Spleen (tissue), 11 donors: ENCODE results near the gene TXNDC11. TPM values are rescaled to one million over a fixed set of nuclear protein-coding genes. Genes with fewer than 3 reads are reported as not detected.

Experiments
- DNase-seq: peaks from one replicate; pipeline ENCODE4 v3.0.0-alpha.2; 2020
- H3K27ac ChIP-seq, 8 donors: fragments of 200-600 bp; sonication (generic) in 7 of 8; 1 replicate in 4 of 8; 2 replicates in 4 of 8; pipeline versions ENCODE4 v1.5.0 to v1.8.0; 2016 to 2021; ENCODE audit warnings: inconsistent platforms in 4 of 8, mild to moderate bottlenecking in 4 of 8, moderate library complexity in 1 of 8
- H3K27me3 ChIP-seq, 7 donors: fragments of 200-600 bp; sonication (generic) in 6 of 7; replicated peaks in 1 of 7; 1 replicate in 4 of 7; 2 replicates in 3 of 7; pipeline versions ENCODE4 v1.5.0 to v1.8.0; 2016 to 2021; ENCODE audit warnings: inconsistent platforms in 3 of 7, mild to moderate bottlenecking in 1 of 7
- H3K36me3 ChIP-seq, 6 donors: fragments of 200-600 bp; sonication (generic) in 5 of 6; 1 replicate in 4 of 6; 2 replicates in 2 of 6; pipeline versions ENCODE4 v1.5.0 to v1.8.0; 2016 to 2021; ENCODE audit warnings: inconsistent platforms in 2 of 6
- H3K4me1 ChIP-seq, 6 donors: fragments of 200-600 bp; sonication (generic) in 5 of 6; 1 replicate in 3 of 6; 2 replicates in 3 of 6; pipeline versions ENCODE4 v1.5.0 to v1.8.0; 2016 to 2021; ENCODE audit warnings: inconsistent platforms in 3 of 6
- H3K4me3 ChIP-seq, 8 donors: fragments of 200-600 bp; sonication (generic) in 7 of 8; 1 replicate in 4 of 8; 2 replicates in 4 of 8; pipeline versions ENCODE4 v1.5.0 to v1.8.0; 2016 to 2021; ENCODE audit warnings: inconsistent platforms in 4 of 8, mild to moderate bottlenecking in 4 of 8, moderate library complexity in 2 of 8
- H3K9me3 ChIP-seq, 8 donors: fragments of 200-600 bp; sonication (generic) in 7 of 8; 1 replicate in 4 of 8; 2 replicates in 4 of 8; pipeline versions ENCODE4 v1.5.0 to v1.8.0; 2016 to 2021; ENCODE audit warnings: inconsistent platforms in 4 of 8
- POLR2A ChIP-seq, 3 donors: fragments of 450-650 bp; IDR thresholded peaks; one replicate each; pipeline ENCODE4 v1.5.1; 2017; ENCODE audit warnings: antibody characterized with exemption in 3 of 3, mild to moderate bottlenecking in 1 of 3
- POLR2AphosphoS5 ChIP-seq, 3 donors: sonication (generic); formaldehyde crosslinking; IDR thresholded peaks; one replicate each; pipeline ENCODE4 v1.5.1; 2017; ENCODE audit warnings: antibody characterized with exemption in 3 of 3
- WGBS, 5 donors: extraction: QIAGEN DNeasy Blood & Tissue Kit in 3 of 5; methylation state at CpG; one replicate each; pipeline versions ENCODE4 v1.1.5 to v1.1.7; 2013 to 2018; 5-methylcytosine and 5-hydroxymethylcytosine counted together
- intact Hi-C: fragments of 100-400 bp; cut with DNase I; formaldehyde crosslinking; loops from one replicate; pipeline ENCODE4 v1.15.0; 2023; ENCODE audit warnings: low total_unique reads
- polyA plus RNA-seq, 3 donors: library from polyadenylated mRNA; stranded (reverse); fragments of 200-250 nt; gene quantifications; one replicate each; pipeline ENCODE4 v1.2.1, GENCODE V29; 2013
- total RNA-seq, 7 donors: library from RNA; depleted of rRNA in 3 of 7; stranded (reverse); fragments of >200 nt in 3 of 7; fragmentation: NEBNext Ultra II Directional in 4 of 7; extraction: Animal tissue kit (Norgen Biotek cat#: 25700) in 4 of 7; gene quantifications; one replicate each; pipeline versions ENCODE4 v1.1.0 to v1.2.1, GENCODE V29; 2016 to 2021
- TF ChIP-seq, protein P1 (sequence below), 11 experiments: fragments of 200-600 bp in 7 of 11; fragments of 450-650 bp in 4 of 11; sonication (generic) in 4 of 11; IDR thresholded peaks in 8 of 11; conservative IDR thresholded peaks in 3 of 11; 1 replicate in 7 of 11; 2 replicates in 4 of 11; pipeline versions ENCODE4 v1.4.0 to v1.8.0; 2016 to 2021; ENCODE audit warnings: antibody characterized with exemption in 11 of 11, inconsistent platforms in 4 of 11, mild to moderate bottlenecking in 1 of 11
- donor health status: healthy with polysubstance abuse.
- donor health status: DM: no; HTN: no; CAD: no; lungs with moderate emphysema.
- donor health status: DM: no; HTN: no; CAD: no.
- donor health status: Bipolar disorder and iron deficiency.
- donor health status: healthy.
- donor health status: DM: no; HTN: no; CAD: no.
- donor health status: DM: yes; HTN: yes; CAD: no.

The TXNDC11 gene
- total and polyA plus RNA-seq, 10 donors = 28.3 to 104 (median 49.3) TPM

GRCh38 chr16:11673091-11674000 is 69.3 kb downstream of the TXNDC11 start:
- intact Hi-C loops = no loop called here
- peaks cover 75 to 97% (median 91%) of the 10 kb centered on the region in 6 donors for H3K4me1 ChIP-seq
- no peak for TF ChIP-seq POLR2A (IDR thresholded peaks at IDR 0.05)
- peak in 2 of 3 donors; percentile 3 to 40 for TF ChIP-seq POLR2AphosphoS5 (IDR thresholded peaks at IDR 0.05)
- no peaks in the 10 kb centered on the region for H3K27me3 ChIP-seq
- peaks cover 0 to 57% (median 26%) of the 10 kb centered on the region in 6 donors for H3K36me3 ChIP-seq
- peak overlapping the region in 4 of 8 donors; percentile 78 to 96 (median 88) for H3K4me3 ChIP-seq
- WGBS, 5 donors = 67 to 78% (median 74%) methylated on average over 20 to 25 of the region's 25 CpGs
- peak; percentile 84 for DNase-seq
- no peaks in the 10 kb centered on the region for H3K9me3 ChIP-seq
- H3K27ac ChIP-seq = peak overlapping the region; percentile 47 to 93 (median 90)

DNA sequence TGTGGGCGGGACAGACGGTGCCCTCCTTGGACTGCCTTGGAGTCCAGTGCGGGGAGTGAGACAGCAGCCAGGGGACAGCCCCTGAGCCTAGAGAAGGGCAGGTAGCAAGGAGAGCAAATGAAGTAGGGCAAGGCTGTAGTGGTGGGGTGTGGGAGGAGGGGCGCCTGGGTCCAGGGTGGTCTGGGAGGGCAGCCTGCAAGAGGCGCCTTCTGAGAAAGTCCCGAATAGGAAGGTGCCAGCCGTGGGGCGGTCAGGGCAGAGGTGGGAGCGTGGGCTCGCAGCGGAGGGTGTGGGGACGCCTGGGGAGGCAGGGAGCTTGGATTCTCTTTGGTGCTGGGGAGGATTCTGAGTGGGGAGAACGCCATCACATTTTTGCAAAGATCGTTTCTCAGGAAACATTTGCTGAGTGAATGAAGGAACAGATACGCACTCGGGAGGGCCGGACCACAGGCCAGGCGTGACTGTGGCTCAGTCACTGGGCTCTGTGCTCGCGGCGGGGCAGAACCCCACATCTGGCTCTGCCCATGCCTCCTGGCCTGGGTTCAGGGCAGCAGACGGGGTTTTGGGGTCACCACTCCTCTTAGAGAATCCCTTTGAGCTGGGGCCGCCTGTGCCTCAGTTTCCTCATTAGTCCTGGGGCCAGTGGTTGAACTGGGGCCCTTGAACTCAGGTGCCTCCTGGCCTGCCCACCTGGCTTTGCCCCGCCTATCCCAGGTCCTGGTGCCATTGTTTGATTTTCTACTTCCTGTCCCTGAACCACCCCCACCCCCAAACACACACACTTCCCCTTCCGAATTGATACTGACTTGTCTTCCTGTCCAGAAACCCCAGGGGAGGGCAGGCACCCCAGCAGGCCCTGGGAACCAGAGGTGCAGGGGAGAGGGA is 70.2 kb downstream of the TXNDC11 start:
- Histone ChIP-seq H3K27ac (peak overlapping the region; percentile 47 to 93 (median 90)), H3K36me3 (peaks cover 0 to 48% (median 20%) of the 10 kb centered on the region in 6 donors), H3K4me1 (peaks cover 72 to 94% (median 88%) of the 10 kb centered on the region in 6 donors), H3K9me3 (no peaks in the 10 kb centered on the region), H3K27me3 (no peaks in the 10 kb centered on the region), H3K4me3 (peak overlapping the region in 5 of 8 donors; percentile 16 to 96 (median 87))
- DNase-seq = peak; percentile 91
- WGBS, 5 donors = 61 to 75% (median 71%) methylated on average over 23 to 25 of the region's 25 CpGs
- intact Hi-C loops = no loop called here
- TF ChIP-seq POLR2A (IDR thresholded peaks at IDR 0.05) (no peak), POLR2AphosphoS5 (IDR thresholded peaks at IDR 0.05) (peak; percentile 35 to 73 (median 66))
- TF ChIP-seq, protein P1, sequence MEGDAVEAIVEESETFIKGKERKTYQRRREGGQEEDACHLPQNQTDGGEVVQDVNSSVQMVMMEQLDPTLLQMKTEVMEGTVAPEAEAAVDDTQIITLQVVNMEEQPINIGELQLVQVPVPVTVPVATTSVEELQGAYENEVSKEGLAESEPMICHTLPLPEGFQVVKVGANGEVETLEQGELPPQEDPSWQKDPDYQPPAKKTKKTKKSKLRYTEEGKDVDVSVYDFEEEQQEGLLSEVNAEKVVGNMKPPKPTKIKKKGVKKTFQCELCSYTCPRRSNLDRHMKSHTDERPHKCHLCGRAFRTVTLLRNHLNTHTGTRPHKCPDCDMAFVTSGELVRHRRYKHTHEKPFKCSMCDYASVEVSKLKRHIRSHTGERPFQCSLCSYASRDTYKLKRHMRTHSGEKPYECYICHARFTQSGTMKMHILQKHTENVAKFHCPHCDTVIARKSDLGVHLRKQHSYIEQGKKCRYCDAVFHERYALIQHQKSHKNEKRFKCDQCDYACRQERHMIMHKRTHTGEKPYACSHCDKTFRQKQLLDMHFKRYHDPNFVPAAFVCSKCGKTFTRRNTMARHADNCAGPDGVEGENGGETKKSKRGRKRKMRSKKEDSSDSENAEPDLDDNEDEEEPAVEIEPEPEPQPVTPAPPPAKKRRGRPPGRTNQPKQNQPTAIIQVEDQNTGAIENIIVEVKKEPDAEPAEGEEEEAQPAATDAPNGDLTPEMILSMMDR (IDR thresholded peaks at IDR 0.05 in 8 of 11, conservative IDR thresholded peaks at IDR 0.05 in 3 of 11) = no peak

GRCh38 chr16:11671676-11672075 is 71.0 kb downstream of the TXNDC11 start:
- peak; percentile 78 for DNase-seq
- no peaks in the 10 kb centered on the region for H3K9me3 ChIP-seq
- no peak for TF ChIP-seq POLR2A (IDR thresholded peaks at IDR 0.05)
- TF ChIP-seq, protein P1 (IDR thresholded peaks at IDR 0.05 in 8 of 11, conservative IDR thresholded peaks at IDR 0.05 in 3 of 11) = no peak
- no peak for TF ChIP-seq POLR2AphosphoS5 (IDR thresholded peaks at IDR 0.05)
- H3K4me1 ChIP-seq = peaks cover 64 to 94% (median 84%) of the 10 kb centered on the region in 6 donors
- peak overlapping the region in 7 of 8 donors; percentile 86 to 93 (median 90) for H3K27ac ChIP-seq
- intact Hi-C loops = no loop called here
- H3K27me3 ChIP-seq = no peaks in the 10 kb centered on the region
- peak overlapping the region in 5 of 8 donors; percentile 64 to 96 (median 87) for H3K4me3 ChIP-seq
- 89 to 93% (median 93%) methylated on average over 3 to 8 of the region's 8 CpGs for WGBS, 5 donors
- H3K36me3 ChIP-seq = peaks cover 0 to 40% (median 12%) of the 10 kb centered on the region in 6 donors

DNA sequence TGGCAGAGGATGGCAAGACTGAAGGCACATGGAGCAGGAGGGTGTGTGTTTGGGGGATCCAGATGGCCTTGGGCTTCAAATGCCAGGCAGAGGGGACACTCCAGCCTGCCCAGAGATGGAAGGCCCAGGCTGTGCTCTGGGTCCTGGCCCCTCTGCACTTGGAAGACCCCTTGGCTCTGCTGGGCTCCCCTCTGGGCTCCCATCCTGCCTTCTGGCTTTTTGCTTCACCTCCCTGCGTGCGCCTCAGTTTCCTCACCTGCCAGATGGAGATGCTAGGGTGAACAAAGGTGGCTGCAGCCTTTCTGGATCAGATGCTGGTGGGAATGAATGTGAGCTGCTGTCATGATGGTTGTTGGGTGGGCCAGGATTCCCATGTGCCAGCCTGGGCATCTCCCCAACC is 71.4 kb downstream of the TXNDC11 start:
- DNase-seq = peak; percentile 66

More for the DNA sequence above, 71.4 kb downstream of the TXNDC11 start:
- 93 to 100% (median 100%) methylated on average over 2 of the region's 2 CpGs for WGBS, 5 donors
- Histone ChIP-seq H3K36me3 (peaks cover 0 to 36% (median 8%) of the 10 kb centered on the region in 6 donors), H3K4me3 (peak overlapping the region in 6 of 8 donors; percentile 64 to 96 (median 84)), H3K4me1 (peaks cover 60 to 94% (median 80%) of the 10 kb centered on the region in 6 donors), H3K27me3 (no peaks in the 10 kb centered on the region), H3K27ac (peak overlapping the region; percentile 78 to 93 (median 90)), H3K9me3 (no peaks in the 10 kb centered on the region)
- intact Hi-C loops = no loop called here
- TF ChIP-seq POLR2A (IDR thresholded peaks at IDR 0.05) (no peak), POLR2AphosphoS5 (IDR thresholded peaks at IDR 0.05) (no peak)
- TF ChIP-seq, protein P1 (IDR thresholded peaks at IDR 0.05 in 8 of 11, conservative IDR thresholded peaks at IDR 0.05 in 3 of 11) = no peak
